Fibroblast of mammary gland (primary cell): ENCODE results near the gene THRA.
A peak's percentile ranks its signal among the peaks of the same experiment; 100 is the strongest.

Source experiments
- DNase-seq: peaks from one replicate; pipeline ENCODE4 v3.0.0-alpha.2; 2010; ENCODE audit warnings: low read depth
- H3K4me3 ChIP-seq: 2 replicates; pipeline ENCODE4 v1.5.1; 2011; ENCODE audit warnings: low read depth, mild to moderate bottlenecking, low read length, moderate library complexity; ENCODE audit not compliant: control insufficient read depth
- TF ChIP-seq, protein P1 (sequence below): conservative IDR thresholded peaks from 2 replicates; pipeline ENCODE4 v1.5.1; 2011; ENCODE audit warnings: low read depth, low read length, inconsistent platforms; ENCODE audit not compliant: control insufficient read depth, insufficient read depth

Gene THRA

GRCh38 chr17:40067710-40068109, 4.9 kb downstream of the THRA start:
- H3K4me3 ChIP-seq, result no peak overlapping the region
- DNase-seq, result no peak
- TF ChIP-seq, protein P1, sequence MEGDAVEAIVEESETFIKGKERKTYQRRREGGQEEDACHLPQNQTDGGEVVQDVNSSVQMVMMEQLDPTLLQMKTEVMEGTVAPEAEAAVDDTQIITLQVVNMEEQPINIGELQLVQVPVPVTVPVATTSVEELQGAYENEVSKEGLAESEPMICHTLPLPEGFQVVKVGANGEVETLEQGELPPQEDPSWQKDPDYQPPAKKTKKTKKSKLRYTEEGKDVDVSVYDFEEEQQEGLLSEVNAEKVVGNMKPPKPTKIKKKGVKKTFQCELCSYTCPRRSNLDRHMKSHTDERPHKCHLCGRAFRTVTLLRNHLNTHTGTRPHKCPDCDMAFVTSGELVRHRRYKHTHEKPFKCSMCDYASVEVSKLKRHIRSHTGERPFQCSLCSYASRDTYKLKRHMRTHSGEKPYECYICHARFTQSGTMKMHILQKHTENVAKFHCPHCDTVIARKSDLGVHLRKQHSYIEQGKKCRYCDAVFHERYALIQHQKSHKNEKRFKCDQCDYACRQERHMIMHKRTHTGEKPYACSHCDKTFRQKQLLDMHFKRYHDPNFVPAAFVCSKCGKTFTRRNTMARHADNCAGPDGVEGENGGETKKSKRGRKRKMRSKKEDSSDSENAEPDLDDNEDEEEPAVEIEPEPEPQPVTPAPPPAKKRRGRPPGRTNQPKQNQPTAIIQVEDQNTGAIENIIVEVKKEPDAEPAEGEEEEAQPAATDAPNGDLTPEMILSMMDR, result no peak

- H3K4me3 ChIP-seq, result peak overlapping the region; percentile 33
- no peak for DNase-seq
- TF ChIP-seq, protein P1, result no peak
These were observed 5.4 kb downstream of the THRA start for GRCh38 chr17:40068129-40068581.

- H3K4me3 ChIP-seq, result peak overlapping the region; percentile 33
- TF ChIP-seq, protein P1, result no peak
- no peak for DNase-seq
These were observed 5.8 kb downstream of the THRA start for GRCh38 chr17:40068584-40068916.

GRCh38 chr17:40068917-40069750, 6.4 kb downstream of the THRA start:
- H3K4me3 ChIP-seq, result peak overlapping the region; percentile 33
- TF ChIP-seq, protein P1, result no peak
- DNase-seq, result peak; percentile 86

DNA sequence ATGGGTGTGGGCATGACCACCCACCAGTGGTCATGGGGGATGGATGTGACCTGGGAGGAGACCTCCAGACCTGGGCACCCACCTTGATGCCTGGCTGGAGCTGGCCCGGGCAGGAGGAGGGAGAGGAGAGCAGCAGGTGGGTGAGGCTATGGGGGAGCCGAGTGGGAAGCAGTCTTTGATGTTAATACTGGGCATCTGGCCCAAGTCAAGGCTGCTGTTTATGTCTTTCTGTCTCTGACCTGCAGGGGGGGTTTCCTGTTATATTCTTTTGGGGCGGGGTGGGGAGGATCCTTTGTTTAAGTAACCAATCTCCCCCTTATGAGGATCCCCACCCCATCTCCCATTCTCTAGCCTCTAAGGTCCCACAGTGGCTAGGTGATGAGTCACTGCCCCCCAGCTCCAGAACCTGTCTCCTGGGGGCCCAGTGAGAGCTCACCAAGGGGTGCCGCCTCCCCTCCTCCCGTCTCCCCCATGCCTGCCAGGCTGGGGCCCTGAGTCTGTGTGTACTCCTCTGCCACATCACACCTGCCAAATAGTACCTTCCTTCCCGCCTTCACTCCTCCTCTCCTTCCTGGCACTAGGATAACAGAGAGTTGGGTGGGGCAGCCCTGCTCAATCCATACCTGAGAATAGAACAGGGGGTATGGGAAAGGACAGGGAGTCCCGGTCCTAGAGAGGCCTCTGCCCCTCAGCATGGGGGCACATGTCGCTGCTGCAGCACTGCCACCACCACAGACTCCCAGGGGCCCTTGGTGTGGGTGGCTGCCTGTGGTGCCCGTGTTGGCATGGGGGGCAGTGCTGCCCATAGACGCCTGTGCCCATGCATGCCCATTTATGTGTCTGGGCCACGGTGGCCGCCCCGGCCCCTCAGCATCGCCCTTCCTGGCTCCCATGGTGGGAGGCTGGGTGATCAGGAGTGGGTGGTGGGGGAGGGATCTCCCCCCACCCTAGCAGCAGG, 7.3 kb downstream of the THRA start:
- TF ChIP-seq, protein P1, result peak; percentile 44
- no peak overlapping the region for H3K4me3 ChIP-seq
- peak; percentile 54 for DNase-seq

DNA sequence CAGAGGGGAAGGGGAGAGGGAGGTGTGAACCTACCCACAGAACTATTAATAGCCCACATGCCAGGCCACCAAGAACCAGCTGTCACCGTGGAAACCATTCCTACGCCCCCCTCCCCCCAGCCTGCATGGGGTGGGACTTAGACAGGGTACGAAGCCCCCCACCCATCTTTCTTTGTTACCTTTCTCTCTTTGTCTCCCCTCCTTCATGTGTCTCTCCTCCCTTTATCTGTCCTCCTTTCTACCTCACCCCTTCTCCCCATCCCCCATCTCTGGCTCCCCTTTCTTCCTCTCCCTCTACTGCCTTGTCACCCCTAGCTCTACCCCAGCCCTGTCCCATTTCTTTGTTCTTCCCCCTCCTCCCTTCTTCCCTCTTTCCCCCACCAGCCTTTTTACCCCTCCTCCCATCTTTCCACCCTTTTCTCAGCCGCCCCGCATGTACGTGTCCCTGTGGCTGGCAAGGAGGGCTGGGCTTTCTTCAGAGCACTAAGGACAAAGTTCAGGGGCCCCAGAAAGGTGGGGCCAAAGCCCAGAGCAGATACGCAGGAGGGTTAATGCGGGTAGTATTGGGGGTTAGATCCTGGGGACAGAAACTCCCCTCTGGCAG, 8.0 kb downstream of the THRA start:
- H3K4me3 ChIP-seq, result no peak overlapping the region
- no peak for DNase-seq
- TF ChIP-seq, protein P1, result no peak
